HG02870 (cell line): ENCODE results near the gene ADH4.
"Not testable (repeated sequence)": the region's sequence is repeated elsewhere in the genome, so short reads cannot be mapped to it uniquely, and the experiment has no call there.

Experiments used
- ATAC-seq: cut with Tn5 transposase; IDR thresholded peaks from one replicate; pipeline ENCODE4 v1.9.1; 2021; ENCODE audit warnings: mild to moderate bottlenecking, moderate library complexity; ENCODE audit not compliant: unreplicated experiment

The ADH4 gene

DNA sequence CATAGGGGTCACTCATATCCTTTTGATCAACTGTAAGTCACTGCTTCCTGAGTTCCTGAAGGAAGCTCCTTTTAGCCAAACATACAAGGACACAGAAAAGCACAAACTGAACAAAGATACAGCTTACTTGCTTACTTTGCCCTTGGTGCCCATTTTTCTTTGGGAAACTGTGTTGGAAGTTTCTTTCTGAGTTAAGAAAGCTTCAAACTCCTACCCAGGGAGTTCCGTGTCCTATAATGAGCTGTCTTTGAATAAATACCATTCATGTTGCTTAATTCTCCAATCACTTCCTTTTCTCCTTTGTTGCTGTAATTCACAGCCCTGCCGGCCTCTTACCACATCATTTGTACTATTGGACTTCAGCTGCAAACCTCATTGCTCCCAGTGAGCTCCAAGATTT, at the start of gene ADH4:
Gene ADH4, minus strand, starts transcription at position 228 of the 400 bp plus-strand sequence. Its CDS starts 75 bp downstream, at position 153.
- ATAC-seq = no peak

DNA sequence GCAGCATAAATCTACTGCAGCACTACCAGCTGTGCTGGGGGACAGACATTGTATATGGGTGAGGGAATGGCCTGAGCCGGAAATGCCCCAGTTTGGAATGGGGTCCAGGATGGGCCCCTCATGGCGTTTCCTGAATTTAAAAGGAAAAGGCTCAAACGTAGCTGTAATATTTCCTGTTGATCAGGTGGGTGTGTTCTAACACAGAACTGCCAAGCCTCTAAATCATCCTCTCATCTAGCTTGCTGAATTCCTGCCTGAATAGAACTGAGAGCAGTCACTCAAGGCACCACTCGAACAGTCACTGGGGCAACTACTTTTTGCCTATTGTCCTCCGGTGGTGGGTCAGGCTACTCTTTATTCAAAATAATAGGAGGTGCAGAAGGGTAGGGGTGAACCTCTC, 46.2 kb upstream of the ADH4 start:
- ATAC-seq = no peak

DNA sequence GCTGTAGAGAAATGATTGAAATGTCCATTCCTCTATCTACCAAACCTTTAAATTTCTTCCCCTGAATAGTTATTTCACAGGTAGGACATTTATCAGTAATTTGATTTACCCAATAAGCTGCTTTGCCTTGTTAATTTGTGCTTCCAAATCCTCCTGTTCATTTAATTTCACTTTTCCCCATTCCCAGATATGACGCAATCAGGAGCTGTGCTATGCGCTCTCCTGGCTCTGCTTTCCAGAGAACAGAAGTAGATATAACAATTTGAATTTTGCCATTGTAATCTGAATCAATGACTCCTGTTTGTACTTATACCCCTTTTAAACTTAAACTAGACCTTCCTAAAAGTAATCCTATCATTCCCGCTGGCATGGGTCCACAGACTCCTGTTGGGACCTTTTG, 45.8 kb upstream of the ADH4 start:
- not testable (repeated sequence) for ATAC-seq

DNA sequence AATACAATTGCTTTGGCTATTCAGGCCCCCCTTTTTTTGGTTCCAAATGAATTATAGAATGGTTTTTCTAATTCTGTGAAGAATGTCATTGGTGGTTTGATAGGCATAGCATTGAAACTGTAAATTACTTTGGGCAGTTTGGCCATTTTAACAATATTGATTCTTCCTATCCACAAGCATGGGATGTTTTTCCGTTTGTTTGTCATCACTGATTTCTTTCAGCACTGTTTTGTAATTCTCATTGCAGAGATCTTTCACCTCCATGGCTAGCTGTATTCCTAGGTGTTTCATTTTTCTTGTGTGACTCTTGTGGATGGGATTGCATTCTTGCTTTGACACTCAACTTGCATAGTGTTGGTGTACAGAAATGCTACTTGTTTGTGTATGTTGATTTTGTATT, 41.9 kb upstream of the ADH4 start:
- no peak for ATAC-seq

DNA sequence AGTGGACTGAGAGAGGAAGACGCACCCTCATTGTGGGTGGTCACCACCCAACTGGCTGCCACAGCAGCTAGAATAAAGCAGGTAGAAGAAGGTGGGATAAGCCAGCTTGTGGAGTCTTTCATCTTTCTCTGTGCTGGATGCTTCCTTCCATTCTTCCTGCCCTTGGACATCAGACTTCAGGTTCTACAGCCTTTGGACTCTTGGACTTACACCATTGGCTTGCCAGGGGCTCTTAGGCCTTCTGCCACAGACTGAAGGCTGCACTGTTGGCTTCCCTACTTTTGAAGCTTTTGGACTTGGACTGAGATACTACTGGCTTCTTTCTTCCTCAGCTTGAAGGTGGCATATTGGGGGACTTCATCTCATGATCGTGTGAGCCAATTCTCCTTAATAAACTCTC, 41.5 kb upstream of the ADH4 start:
- no peak for ATAC-seq

DNA sequence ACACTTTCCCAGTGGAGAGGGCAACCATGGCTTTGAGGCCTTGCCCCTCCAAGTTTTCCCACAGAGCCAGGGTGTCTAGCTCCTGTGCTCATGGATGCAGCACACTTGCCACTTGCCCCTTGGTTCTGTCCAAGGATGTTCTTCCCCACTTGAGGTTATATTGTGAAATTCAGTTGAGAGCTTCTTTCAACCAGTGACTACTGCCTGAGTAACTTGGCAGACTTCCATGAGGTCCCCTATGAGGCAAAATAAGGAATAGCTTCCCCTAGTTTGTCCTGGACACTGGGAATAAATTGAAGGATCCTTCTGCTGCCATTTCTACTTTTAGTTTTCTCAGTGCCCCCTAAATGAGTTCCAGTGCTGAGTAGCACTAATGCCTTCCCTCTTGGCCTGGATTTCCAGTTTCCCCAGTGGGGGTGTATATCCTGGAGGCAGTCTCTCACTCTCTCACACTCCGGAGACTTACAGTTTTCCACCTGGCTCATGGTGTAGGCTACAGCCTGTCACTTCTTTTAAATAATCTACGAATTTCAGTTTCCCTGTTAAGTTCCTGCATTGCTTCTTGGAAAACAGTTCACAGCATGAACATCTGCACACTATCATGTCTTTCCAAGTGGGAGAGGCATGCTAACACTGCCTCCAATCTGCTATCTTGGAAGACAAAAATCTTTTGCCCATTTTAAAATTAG, 36.4 kb upstream of the ADH4 start:
- no peak for ATAC-seq

DNA sequence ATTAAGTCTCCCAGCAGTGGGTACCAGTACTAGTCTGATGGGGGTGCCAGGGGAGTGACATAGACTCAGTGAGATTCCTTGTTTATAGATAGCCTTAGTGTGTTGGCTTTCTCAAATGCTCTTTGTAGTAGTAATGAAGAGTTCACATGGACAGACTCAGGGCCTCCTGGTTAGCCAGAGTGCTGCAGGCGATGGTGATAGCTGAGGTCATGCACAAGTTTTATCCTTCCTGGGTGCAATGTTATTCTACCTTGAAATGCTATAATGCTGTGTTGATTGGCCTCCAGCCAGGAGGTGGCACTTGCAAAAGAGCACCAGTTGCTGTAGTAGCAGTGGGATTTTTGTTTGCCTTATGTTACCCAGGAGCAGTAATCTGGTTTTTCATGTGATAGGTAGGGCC, 35.5 kb upstream of the ADH4 start:
- ATAC-seq = no peak

DNA sequence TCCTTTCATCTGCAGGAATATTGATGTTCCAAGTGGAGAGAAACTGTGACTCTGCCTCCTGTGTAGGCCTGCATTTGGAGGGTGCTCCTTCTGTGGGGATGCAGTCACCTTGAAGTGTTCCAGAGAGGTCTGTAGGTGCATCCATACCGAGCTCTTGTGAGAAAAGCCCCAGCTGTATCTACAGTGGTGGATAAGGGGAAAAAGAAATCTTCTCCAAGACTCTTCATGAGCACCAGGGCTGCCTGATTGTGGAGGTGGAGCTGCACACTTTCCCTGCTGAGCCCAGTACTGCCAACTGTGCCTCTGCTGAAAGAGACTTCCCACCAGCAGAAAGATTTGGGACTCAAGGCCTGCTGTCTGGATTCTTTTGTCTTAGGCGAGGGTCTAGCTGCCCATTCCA, 35.1 kb upstream of the ADH4 start:
- no peak for ATAC-seq

DNA sequence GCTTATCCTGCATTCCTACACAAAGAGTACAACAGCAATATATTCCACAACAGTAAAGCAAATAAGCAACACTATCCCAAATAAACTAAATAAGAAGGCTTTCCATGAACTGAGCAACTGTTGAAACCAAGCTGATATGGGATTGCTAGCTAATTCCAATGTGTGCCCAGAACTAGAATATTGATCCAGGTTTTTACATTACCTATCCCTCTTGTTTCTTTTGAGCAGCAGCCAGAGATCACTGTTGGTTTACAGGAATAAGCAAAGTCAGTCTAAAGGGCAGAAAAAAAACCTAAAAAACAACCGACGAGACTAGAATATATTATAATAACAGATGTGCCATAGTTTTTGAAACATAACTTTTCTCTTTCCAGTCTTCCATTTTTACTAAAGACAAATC, 22.4 kb upstream of the ADH4 start:
- no peak for ATAC-seq

DNA sequence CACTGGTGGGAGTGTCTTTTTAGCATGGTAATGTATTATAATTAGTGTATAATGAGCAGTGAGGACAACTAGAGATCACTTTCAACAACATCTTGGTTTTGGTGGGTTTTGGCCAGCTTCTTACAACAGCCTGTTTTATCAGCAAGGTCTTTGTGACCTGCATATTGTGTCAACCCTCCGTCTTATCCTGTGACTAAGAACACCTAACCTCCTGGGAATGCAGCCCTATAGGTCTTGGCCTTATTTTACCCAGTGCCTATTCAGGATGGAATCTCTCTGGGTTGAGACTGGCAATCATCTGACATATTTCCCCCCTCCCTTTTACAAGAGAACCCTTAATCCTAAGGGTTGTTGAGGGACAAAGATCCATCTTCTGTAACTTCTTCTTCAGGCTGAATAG, 21.9 kb upstream of the ADH4 start:
- no peak for ATAC-seq

DNA sequence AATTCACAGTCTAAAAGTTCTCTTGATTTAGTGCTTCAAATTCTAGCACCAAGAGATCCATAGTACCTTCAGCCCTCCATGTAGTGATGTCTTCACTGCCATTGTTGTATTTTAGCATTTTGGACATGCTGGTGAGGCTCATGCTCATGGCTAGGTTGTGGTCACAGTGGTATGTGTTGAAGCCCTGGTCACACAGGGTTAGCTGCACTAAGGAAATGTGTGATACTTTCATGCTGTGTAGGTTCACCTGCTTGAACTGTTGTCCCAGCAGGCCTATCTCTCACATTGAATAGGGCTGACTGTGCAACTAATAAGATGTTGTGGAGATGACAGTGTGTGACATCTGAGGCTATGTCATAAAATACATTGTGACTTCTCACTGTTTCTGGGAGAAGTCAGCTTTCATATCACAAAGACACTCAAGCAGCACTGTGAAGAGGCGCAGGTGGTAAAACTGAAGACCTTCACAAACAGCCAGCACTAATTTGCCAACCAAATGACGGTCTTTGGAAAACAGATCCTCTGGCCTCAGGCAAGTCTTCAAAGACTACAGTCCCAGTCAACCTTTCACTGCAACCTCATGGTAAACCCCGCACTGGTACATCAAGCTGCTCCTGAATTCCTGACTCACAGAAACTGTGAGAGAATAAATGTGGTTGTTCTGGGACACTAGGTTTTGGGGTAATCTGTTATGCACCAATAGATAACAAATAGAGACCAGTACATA, 17.4 kb upstream of the ADH4 start:
- ATAC-seq = no peak

DNA sequence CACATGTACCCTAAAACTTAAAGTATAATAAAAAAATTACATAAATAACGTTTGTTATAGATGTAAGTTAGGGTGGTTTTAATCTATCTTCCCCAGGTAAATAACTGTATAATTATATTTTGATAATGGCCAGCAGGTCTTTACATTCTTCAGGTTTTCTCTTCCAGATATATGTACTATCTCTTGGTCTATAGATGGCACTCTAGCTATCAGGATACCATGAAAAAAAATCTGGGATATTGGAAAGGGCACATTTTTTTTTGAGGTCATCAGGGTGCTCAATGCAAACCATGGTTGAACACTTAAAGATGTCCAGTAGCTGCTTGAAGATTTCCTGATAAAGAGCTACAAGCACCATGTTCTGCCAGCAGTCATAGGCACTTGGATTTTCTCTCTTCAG, 15.6 kb upstream of the ADH4 start:
- no peak for ATAC-seq

DNA sequence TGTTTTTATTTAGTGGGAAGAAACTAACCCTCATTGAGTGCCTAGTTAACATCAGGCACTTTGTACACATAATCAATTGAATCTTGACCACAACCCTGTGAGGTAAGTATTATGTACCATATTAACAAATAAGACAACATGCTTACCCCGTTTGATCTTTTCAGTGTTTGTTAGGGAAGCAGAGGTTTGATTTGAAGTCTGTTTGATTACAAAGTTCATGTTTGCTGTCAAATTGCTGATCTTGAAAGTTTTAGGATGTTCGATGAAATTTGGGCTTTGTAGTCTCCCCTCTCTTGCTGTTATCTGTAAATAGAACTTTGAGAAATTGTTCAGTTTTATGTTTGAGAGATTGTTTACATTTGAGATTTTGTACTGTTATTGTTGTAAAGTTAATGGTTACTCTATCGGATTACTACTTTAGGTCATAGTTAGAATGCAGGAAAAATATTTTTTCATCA, 13.4 kb upstream of the ADH4 start:
- no peak for ATAC-seq

DNA sequence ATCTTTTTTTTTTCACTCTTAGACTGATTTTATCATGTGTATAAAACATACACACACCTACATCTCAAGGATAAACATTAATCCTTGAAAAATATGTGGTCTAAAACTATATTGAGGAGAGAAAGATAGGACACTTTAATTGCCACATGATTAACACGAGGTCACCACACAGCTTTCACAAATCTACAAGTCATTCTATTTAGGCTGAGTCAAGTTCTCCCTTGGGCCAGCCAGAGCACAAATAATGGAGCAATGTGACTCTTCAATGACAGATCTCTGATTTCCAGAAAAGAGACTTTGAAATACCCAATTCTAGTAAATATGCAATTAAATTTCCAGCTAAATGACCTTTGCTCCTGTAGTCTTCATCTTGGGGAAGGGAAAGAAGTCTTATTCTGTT, 12.9 kb upstream of the ADH4 start:
- ATAC-seq = no peak

DNA sequence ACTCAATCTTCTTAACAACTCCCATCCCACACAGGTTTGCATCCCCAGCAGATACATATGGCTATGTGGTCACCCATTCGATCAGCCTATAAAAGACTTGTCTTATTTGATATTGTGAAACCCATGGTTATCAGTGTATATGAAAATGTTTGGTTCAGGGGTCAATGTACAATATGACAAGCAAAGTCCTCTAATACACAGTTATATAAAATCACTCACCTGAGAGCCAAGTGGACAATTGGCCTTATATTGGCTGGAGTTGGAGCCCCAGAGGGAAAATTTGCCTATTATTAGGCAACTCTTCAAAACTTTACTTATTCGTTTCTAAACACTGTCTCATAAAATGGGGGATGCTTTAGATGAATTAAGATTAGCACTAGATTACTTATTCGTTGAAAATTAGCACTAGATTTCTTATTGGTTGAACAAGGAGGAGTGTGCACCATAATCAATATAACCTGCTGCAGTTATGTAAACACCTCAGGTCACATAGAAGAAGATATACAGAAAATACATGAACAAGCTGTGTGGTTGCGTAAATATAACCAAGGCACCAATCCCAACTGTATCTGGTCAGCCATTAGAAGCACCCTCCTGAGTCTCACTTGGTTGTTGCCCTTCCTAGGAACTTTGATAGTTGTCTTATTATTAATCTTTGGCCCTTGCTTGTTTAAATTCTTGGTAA, 10.7 kb upstream of the ADH4 start:
- ATAC-seq = no peak

DNA sequence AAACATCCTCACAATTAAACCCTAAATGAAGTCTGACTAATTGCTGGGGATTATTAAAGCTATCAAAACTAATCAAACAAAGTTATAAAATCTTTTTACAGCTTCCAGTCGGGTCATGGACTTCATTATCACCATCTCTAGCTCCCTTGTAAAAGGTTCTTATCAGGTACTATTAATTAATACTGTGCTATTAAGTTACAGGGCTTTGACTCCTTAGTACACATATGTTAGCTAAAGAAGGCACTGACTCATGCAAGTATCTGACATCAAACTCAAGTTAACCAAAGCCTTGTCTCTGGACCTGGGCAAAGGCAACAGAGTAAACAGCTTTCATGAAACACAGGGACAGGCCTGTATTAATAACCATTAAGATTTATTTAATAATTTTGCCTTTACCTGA, 7.9 kb upstream of the ADH4 start:
- no peak for ATAC-seq

DNA sequence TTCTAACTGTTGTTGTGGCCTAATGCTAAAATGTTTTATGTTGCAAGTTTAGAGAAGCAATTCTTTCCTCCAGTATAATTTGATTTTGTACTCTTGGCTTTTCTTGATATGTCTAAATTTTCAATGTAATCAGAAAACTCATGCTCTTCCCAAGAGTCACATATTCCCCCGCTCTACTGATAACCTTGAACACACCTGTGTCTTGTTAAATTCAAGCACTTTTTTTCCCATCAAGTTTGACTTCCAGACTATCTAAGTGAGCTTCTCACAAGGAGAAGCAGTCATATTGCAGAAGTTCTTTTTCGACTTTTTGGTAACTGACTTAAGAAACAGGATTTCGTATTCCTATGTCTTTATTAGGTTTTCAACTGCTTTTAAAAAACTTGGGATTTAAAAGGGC, 7.4 kb upstream of the ADH4 start:
- ATAC-seq = no peak

DNA sequence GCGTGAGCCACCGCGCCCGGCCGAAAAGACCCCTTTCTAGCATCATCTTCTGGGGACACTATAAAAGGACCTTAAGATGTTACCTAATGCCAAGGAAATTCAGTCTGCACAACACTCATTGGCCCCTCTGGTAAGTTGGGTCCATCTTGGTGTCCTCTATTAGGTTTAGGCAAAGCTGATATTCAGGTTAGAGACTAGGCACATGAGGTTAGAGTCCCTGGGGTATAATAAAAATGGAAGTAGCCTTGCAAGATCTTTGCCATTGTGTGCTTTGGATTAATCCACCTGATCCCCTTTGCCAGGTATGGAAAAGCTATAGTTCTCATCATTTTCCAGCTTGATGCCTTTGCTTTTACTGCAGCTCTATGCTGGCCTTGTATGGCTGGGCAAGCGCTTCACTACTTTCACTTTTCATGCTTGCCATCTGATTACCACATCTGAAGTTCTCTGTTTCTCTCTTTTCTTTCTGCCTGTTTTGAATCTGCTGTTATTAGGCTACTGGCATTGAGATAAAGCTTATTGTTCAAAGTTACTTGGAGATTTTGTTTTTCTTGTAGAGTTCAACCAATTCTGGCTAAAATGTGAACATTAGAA, 5.4 kb upstream of the ADH4 start:
- no peak for ATAC-seq

DNA sequence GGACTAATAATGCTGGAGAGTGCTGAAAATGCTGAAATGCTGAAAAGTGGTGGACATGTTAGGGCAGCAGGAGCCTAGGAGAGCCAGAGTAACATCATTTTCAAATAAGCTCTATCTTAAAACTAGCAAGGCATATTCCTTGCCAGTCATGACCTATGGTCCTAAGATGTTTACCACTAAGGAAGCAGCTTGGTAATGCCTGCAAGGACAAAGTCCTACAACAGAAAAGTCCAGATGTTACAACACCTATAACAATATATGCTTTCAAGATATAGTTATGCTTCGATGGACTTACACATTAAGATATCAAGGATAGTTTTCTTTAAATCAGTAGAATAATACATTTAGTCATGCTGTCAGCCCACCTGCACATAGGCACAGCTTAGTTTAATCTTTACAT, 4.5 kb upstream of the ADH4 start:
- ATAC-seq = no peak

DNA sequence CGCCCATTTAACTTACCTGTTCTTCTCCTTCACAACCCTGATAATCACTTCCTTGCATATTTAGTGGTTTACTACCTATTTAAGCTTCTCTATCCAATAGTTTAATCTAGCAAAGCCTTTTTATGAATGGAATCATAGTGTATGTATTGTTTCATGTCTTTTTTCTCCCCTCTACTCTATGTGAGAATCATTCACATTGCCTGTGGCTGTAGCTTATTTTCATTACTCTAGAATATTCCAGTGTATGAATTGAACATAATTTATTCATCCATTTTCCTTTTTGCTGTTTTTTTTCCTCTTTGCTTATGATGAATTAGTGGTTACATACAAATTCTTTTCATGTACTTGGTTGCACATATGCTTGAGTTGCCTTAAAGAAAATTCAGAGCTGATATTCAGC, 490 bp upstream of the ADH4 start:
- no peak for ATAC-seq

DNA sequence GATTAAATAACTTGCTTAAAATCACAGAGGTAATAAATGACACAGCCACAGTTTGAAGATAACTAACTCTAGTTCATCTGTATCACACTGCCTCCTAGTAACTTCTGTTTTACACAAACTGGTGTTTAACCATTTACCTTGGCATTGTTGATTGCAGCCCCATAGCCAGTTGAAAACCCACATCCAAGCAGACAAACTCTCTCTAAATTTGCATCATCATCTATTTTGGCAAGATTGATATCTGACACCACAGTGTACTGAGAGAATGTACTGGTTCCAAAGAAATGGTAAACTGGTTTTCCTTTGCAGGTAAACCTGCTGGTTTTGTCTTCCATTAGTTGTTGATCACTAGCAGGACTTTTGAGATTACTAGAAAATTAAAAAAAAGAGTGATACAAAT, 7.8 kb downstream of the ADH4 start:
- no peak for ATAC-seq
